ENCODE measurements around the gene USP6NL. TPM values are rescaled to one million over a fixed set of nuclear protein-coding genes. Genes with fewer than 3 reads are reported as not detected.
A peak's percentile ranks its signal among the peaks of the same experiment; 100 is the strongest.

The USP6NL gene
- polyA plus RNA-seq, 3 donors, result 5.5 to 7.7 (median 6.7) TPM

GRCh38 chr10:11548065-11548767 lies 63.2 kb downstream of the USP6NL start:
- DNase-seq, result no peak
- Mint-ChIP-seq H3K4me3 (no peak overlapping the region), H3K27ac (peak overlapping the region in 3 of 7 donors; percentile 16 to 23 (median 21)), H3K36me3 (no peaks in the 10 kb centered on the region), H3K9me3 (peaks cover 0 to 4% (median 0%) of the 10 kb centered on the region in 7 donors), H3K4me1 (peaks cover 40% of the 10 kb centered on the region), H3K27me3 (ENCODE audit: low read depth in 3 of 3) (no peaks in the 10 kb centered on the region)
- Histone ChIP-seq H3K4me3 (replicated peaks in 1 of 3; ENCODE audit: low read depth in 2 of 3, low read length in 3 of 3) (no peak overlapping the region), H3K9me3 (replicated peaks in 1 of 2; ENCODE audit: control insufficient read depth in 1 of 2, insufficient read depth in 1 of 2, low read length in 2 of 2) (no peaks in the 10 kb centered on the region), H3K27me3 (ENCODE audit: control insufficient read depth in 2 of 2, insufficient read depth in 2 of 2, low read length in 2 of 2) (no peaks in the 10 kb centered on the region), H3K4me2 (replicated peaks; ENCODE audit: extremely low read depth, low read length, poor library complexity, severe bottlenecking) (no peak overlapping the region), H3K4me1 (ENCODE audit: control insufficient read depth in 1 of 2, insufficient read depth in 2 of 2, low read length in 2 of 2) (peaks cover 29 to 35% of the 10 kb centered on the region in 2 donors), H2AFZ (ENCODE audit: insufficient read depth, low read depth, low read length, poor library complexity, severe bottlenecking) (no peak overlapping the region), H3K79me2 (ENCODE audit: insufficient read depth, low read length) (peaks cover 10% of the 10 kb centered on the region), H3K9ac (ENCODE audit: insufficient read depth, low read length, poor library complexity, severe bottlenecking) (no peak overlapping the region), H4K20me1 (ENCODE audit: insufficient read depth, low read length) (peaks cover 10% of the 10 kb centered on the region), H3K27ac (ENCODE audit: low read depth in 1 of 2, low read length in 2 of 2) (no peak overlapping the region), H3K36me3 (replicated peaks in 1 of 2; ENCODE audit: control insufficient read depth in 1 of 2, insufficient read depth in 2 of 2, low read length in 2 of 2) (no peaks in the 10 kb centered on the region)
- TF ChIP-seq CTCF (IDR thresholded peaks at IDR 0.05), result no peak
- intact Hi-C loops (cut with micrococcal nuclease), result loop anchor here in 1 of 2 donors (5.0 kb wide), 1 partner anchor 34 kb away; no protein-coding TSS in a partner anchor
- 100% methylated on average over 1 of the region's 1 CpG for WGBS (ENCODE audit: insufficient coverage)

- no peak overlapping the region for H3K4me2 ChIP-seq (replicated peaks; ENCODE audit: extremely low read depth, low read length, poor library complexity, severe bottlenecking)
Measured at GRCh38 chr10:11546581-11546980, 64.9 kb downstream of the USP6NL start.

More at GRCh38 chr10:11546581-11546980, 64.9 kb downstream of the USP6NL start:
- TF ChIP-seq CTCF (IDR thresholded peaks at IDR 0.05), result no peak
- Histone ChIP-seq H4K20me1 (ENCODE audit: insufficient read depth, low read length) (peaks cover 14% of the 10 kb centered on the region), H2AFZ (ENCODE audit: insufficient read depth, low read depth, low read length, poor library complexity, severe bottlenecking) (no peak overlapping the region), H3K27me3 (ENCODE audit: control insufficient read depth in 2 of 2, insufficient read depth in 2 of 2, low read length in 2 of 2) (no peaks in the 10 kb centered on the region), H3K9me3 (replicated peaks in 1 of 2; ENCODE audit: control insufficient read depth in 1 of 2, insufficient read depth in 1 of 2, low read length in 2 of 2) (no peaks in the 10 kb centered on the region), H3K79me2 (ENCODE audit: insufficient read depth, low read length) (peaks cover 7% of the 10 kb centered on the region), H3K36me3 (replicated peaks in 1 of 2; ENCODE audit: control insufficient read depth in 1 of 2, insufficient read depth in 2 of 2, low read length in 2 of 2) (no peaks in the 10 kb centered on the region), H3K9ac (ENCODE audit: insufficient read depth, low read length, poor library complexity, severe bottlenecking) (no peak overlapping the region), H3K4me3 (replicated peaks in 1 of 3; ENCODE audit: low read depth in 2 of 3, low read length in 3 of 3) (no peak overlapping the region), H3K27ac (ENCODE audit: low read depth in 1 of 2, low read length in 2 of 2) (no peak overlapping the region), H3K4me1 (ENCODE audit: control insufficient read depth in 1 of 2, insufficient read depth in 2 of 2, low read length in 2 of 2) (peaks cover 13 to 19% of the 10 kb centered on the region in 2 donors)
- intact Hi-C loops (cut with micrococcal nuclease), result loop anchor here in 1 of 2 donors (5.0 kb wide), 1 partner anchor 36 kb away; no protein-coding TSS in a partner anchor
- no peaks in the 10 kb centered on the region for H3K36me3 Mint-ChIP-seq
- H3K4me3 Mint-ChIP-seq, result no peak overlapping the region
- H3K27me3 Mint-ChIP-seq (ENCODE audit: low read depth in 3 of 3), result no peaks in the 10 kb centered on the region
- H3K4me1 Mint-ChIP-seq, result peaks cover 26% of the 10 kb centered on the region
- WGBS (ENCODE audit: insufficient coverage), result no CpG with 5 or more reads among the region's 4 CpGs
- DNase-seq, result no peak
- H3K27ac Mint-ChIP-seq, result peak overlapping the region in 1 of 7 donors; percentile 62
- H3K9me3 Mint-ChIP-seq, result no peaks in the 10 kb centered on the region

Measured in CD14-positive monocyte (primary cell).